NCI-H524 (cell line): ENCODE measurements around the gene IVL.

ENCODE experiments used
- DNase-seq, 2 experiments: peaks; one replicate each; lab custom pipeline; 2025; lab: John Stamatoyannopoulos, UW

The IVL gene

GRCh38 chr1:152899027-152899426, 9.3 kb upstream of the IVL start:
- DNase-seq = no peak

GRCh38 chr1:152899883-152900282, 8.5 kb upstream of the IVL start:
- no peak for DNase-seq

GRCh38 chr1:152901631-152902030, 6.7 kb upstream of the IVL start:
- DNase-seq = no peak

- DNase-seq = no peak
These were observed 5.7 kb upstream of the IVL start for GRCh38 chr1:152902636-152903035.

GRCh38 chr1:152904688-152905440, 3.5 kb upstream of the IVL start:
- no peak for DNase-seq

GRCh38 chr1:152906023-152906565, 2.3 kb upstream of the IVL start:
- no peak for DNase-seq

- DNase-seq = no peak
These were observed 860 bp downstream of the IVL start for GRCh38 chr1:152909206-152909605.

- DNase-seq = no peak
These were observed 4.1 kb downstream of the IVL start for GRCh38 chr1:152912471-152912870.

GRCh38 chr1:152912900-152913299, 4.6 kb downstream of the IVL start:
- DNase-seq = no peak

- DNase-seq = no peak
These were observed 9.4 kb downstream of the IVL start for GRCh38 chr1:152917794-152918193.

GRCh38 chr1:152919071-152919470, 10.7 kb downstream of the IVL start:
- DNase-seq = no peak

- DNase-seq = no peak
These were observed 15.8 kb downstream of the IVL start for GRCh38 chr1:152924191-152924590.

- DNase-seq = no peak
These were observed 17.7 kb downstream of the IVL start for GRCh38 chr1:152926091-152926490.

GRCh38 chr1:152928671-152929070, 20.3 kb downstream of the IVL start:
- no peak for DNase-seq

GRCh38 chr1:152932170-152932811, 23.9 kb downstream of the IVL start:
- DNase-seq = no peak

- DNase-seq = no peak
These were observed 24.9 kb downstream of the IVL start for GRCh38 chr1:152933196-152933595.

GRCh38 chr1:152940614-152941013, 32.3 kb downstream of the IVL start:
- DNase-seq = no peak

GRCh38 chr1:152941037-152941711, 32.8 kb downstream of the IVL start:
- DNase-seq = no peak

- no peak for DNase-seq
These were observed 33.8 kb downstream of the IVL start for GRCh38 chr1:152942161-152942560.

GRCh38 chr1:152946248-152946647, 37.9 kb downstream of the IVL start:
- no peak for DNase-seq

- no peak for DNase-seq
These were observed 38.4 kb downstream of the IVL start, which contains the start of gene SPRR5 for GRCh38 chr1:152946651-152947256. Gene SPRR5, plus strand, starts transcription at chr1:152947206. Its CDS starts 1,349 bp downstream, at chr1:152948555.

GRCh38 chr1:152951711-152952110, 43.4 kb downstream of the IVL start:
- no peak for DNase-seq
